HG02678 (cell line): Measurements from ENCODE around the gene GANC.

Experiments used
- ATAC-seq: cut with Tn5 transposase; IDR thresholded peaks from one replicate; pipeline ENCODE4 v1.9.1; 2021; ENCODE audit warnings: mild to moderate bottlenecking, moderate library complexity; ENCODE audit not compliant: unreplicated experiment

The GANC gene

DNA sequence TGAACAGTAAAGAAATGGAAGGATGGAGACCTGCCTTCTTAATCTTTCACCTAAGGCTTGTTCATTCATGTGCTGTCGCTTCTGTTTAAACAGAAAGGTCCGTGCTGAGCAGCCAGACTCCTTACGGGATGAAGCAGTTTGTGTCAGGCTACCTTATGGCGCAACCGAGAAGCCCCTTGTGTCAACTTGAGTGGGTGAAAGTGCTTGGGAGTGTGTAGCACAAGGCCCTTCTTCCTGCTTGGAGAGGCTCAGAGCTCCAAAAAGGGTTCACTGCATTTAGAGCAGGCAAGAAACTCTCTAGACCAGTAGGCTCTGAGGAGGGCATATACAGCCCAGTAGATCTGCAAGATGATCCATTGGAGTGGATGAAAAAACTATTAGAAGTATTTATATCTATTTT, 102.3 kb downstream of the GANC start:
- ATAC-seq = no peak

DNA sequence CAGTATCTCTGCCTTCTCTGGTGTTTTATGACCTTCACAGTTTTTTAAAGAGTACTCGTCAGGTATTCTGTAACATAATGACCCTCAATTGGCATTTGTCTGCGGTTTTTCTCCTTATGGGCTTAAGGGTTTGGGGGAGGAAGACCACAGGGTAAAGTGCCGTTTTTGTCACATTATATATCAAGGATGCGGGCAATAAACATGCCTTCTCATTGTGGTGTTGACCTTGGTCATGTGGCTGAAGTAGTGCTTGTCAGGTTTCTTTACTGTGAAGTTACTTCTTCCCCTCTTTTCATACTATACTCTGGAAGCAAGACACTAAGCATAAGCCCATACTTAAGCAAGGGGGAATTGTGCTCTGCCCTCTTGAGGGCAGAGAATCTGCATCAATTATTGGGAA, 102.9 kb downstream of the GANC start:
- no peak for ATAC-seq

- no peak for ATAC-seq
Measured at GRCh38 chr15:42378011-42378410, 105.0 kb downstream of the GANC start.

DNA sequence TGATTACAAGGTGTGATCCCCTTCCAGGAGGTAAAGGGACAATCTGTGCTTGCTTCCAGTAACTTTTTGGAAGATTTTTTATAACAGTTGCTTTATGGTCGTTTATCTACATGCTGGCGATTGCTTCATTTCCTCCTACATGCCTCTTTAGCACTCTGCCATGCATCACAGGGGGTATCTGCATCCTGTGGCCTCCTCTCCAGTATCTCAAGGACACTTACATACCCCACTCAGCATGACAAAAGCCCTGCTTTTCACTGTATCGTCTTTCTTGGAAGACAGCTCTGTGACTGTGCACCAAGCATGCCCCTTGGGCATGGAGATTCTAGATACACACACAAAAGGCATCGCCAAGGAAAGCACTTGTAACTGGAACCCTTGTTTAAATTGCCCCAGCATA, 111.6 kb downstream of the GANC start:
- ATAC-seq = no peak

DNA sequence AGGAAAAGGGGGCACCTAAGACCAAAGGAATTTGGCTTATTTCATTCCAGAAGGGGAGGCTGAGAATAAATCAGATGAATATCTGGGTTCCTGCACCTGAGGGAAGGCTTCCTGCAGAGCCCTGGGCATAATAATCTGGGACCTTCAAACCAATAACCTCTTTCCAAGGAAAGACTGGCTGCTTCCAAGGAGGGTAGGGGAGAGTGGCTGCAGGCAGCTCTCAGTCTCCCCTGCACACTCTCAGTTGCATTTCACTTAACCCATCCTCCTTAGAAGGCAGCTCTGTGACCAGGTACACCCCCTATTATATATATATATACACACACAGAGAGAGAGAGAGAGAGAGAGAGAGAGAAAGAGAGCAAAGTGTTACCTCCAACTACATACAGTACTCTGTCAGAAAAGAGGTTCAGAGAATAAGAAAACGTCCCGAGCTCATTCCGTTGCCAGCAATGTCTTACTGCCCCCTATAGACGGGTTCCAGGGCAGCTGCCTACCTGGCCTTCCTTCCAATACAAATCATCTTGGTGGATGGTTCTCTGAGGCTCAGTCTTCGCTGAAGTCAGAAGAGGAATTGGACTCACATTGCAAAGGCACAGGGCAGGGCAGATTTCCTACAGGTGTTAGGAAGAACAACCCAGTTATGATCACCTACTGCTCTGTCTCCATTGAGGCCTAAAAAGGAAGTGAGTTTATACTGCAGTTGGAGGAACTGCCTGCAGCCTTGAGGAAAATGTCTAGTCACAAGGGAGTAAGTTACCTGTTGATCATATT, 112.4 kb downstream of the GANC start:
- no peak for ATAC-seq

- ATAC-seq = no peak
Measured at GRCh38 chr15:42385980-42386700, 113.1 kb downstream of the GANC start.

GRCh38 chr15:42387603-42388002, 114.6 kb downstream of the GANC start:
- no peak for ATAC-seq

GRCh38 chr15:42392309-42393024, 119.5 kb downstream of the GANC start:
- no peak for ATAC-seq

DNA sequence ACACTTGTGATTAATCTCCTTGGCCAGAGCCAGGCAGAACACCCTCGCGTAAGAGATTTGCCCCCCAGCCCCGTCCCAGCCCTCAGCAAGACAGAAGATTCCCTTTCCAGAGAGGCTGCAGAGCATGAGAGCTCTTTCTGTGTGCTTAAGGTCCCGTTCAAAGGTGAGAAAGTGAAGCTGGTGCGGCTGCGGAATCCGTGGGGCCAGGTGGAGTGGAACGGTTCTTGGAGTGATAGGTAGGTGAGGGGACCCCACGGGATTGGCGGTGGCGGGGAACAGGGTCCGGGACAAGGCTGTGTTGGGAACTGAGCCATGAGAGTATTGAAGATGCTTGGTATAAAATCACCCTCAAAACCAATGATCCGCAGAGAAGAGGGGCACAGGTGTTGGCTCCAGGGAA, 121.1 kb downstream of the GANC start:
- no peak for ATAC-seq

- ATAC-seq = no peak
Measured at GRCh38 chr15:42395838-42396237, 122.8 kb downstream of the GANC start.

DNA sequence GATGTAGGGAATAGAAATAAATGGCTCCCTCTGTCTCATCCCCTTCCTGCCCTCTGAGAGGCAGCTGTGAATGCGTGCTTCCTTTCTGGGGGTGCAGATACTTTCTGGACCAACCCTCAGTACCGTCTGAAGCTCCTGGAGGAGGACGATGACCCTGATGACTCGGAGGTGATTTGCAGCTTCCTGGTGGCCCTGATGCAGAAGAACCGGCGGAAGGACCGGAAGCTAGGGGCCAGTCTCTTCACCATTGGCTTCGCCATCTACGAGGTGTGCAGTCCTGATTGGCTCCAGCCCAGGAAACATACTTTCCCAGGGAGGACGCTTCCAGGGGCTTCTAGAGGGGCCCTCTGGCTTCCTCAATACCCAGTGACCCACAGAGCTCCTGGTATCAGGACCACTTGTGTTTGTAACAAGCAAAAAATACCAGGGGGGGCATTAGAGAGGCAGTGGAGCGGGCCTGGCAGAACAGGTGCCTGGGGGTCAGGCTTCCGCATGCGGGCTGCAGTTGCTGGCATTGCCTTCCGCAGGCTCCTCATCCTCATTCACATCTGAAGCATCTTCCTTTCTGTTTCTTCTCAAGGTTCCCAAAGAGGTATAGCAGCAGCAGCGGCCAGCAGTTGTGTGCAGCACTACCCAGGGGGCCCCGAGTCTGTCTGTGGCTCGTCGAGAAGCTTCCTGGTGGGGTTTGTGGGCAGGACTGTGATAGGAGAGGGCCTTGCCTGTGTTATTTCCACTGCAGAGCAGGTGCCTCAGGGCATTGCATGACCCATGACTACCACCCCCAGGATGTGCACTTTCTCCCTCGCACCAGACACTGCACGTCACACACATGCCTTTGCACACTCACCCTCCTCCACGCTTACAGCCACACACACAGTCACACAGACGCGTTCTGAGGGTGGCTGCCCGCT, 128.8 kb downstream of the GANC start:
- no peak for ATAC-seq

DNA sequence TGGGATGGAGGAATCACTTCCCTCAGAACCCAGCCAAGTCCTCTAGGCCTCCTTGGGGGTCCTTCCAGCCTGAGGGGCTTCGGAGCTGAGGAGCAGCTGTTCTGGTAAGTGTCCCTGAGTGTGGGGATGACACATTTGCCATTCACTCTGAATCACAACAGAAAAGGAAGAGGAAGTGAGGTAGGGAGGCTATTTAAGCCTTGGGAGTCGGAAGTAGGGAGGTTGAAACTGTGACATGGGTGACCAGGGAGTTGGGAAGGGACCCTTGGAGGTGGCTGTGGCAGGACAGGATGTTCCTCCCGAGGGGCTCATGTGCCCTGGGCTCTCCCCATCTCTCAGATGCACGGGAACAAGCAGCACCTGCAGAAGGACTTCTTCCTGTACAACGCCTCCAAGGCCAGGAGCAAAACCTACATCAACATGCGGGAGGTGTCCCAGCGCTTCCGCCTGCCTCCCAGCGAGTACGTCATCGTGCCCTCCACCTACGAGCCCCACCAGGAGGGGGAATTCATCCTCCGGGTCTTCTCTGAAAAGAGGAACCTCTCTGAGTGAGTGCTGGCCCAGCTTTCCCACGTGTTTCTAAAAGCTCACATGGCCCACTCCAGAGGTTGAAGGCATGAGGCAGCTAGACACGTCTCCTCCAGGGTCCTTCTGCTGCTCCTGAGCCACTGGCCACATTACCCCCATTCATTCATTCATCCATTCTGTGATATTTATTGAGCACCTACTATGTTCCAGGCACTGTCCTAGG, 129.6 kb downstream of the GANC start:
- ATAC-seq = no peak

GRCh38 chr15:42403389-42403788, 130.4 kb downstream of the GANC start:
- no peak for ATAC-seq

DNA sequence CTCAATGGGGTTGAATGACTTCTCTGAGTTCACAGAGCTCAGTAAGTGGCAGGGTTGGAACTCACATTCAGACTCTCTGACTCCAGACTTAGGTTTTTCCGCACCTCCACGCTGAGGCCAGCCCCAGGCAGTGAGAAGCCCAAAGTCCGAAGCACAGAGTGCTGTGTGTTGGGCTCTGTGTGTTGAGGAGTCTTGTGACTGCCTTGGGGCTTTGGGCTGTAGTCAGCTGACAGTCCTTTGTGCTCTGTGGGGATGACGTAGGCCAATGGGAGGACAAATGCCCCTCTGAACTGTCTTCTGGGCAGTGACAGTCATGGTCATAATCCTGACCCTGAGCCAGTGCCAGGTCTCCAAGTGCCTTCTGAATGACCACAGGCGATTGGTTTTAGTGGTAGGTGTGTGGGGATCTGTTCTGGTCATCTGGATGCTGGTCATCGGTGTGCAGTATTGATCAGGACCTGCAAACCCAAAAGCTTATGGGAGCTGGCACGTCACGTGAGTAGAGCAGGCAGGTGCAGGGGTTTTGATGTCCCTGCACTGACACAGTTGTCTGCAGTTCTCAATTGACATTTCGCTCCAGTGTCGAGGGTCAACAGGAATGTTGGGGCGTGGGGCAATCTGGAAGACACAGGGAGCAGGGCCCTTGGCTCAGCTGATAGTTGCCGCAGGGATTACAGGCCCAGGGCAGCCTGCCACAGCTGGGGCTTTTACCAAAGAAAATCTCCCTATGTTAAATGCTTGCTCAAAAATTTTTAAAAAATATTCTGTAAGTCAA, 131.6 kb downstream of the GANC start:
- ATAC-seq = no peak

- ATAC-seq = no peak
Measured at GRCh38 chr15:42405863-42406482, 133.0 kb downstream of the GANC start.
